OCI-LY3 (cell line): ENCODE data around the gene PRR9.
A peak's percentile ranks its signal among the peaks of the same experiment; 100 is the strongest.

Experiments
- H2AFZ ChIP-seq: fragments of 200-600, 300-600 bp; shearing (Covaris generic); 2 replicates; pipeline ENCODE4 v1.6.0; 2014; ENCODE audit warnings: antibody characterized with exemption, low read depth, low read length
- H3K27ac ChIP-seq: fragments of 200-600, 300-600 bp; sonication (generic); 2 replicates; pipeline ENCODE4 v1.5.1; 2014; ENCODE audit warnings: mild to moderate bottlenecking, low read length, moderate library complexity, mixed read lengths
- H3K27me3 ChIP-seq: fragments of 200-600, 300-600 bp; sonication (generic); 2 replicates; pipeline ENCODE4 v1.6.1; 2014; ENCODE audit warnings: low read depth, low read length, mixed read lengths
- H3K36me3 ChIP-seq: fragments of 200-600, 300-600 bp; sonication (generic); replicated peaks from 2 replicates; pipeline ENCODE3; 2014; ENCODE audit warnings: low read depth, low read length, mixed read lengths
- H3K4me1 ChIP-seq: fragments of 300-600, 200-600 bp; sonication (generic); 2 replicates; pipeline ENCODE4 v1.6.1; 2014; ENCODE audit warnings: low read length, mixed read lengths
- H3K4me2 ChIP-seq: fragments of 200-600, 300-600 bp; sonication (generic); 2 replicates; pipeline ENCODE4 v1.6.1; 2014; ENCODE audit warnings: low read length, mixed read lengths
- H3K4me3 ChIP-seq: fragments of 300-600, 200-600 bp; sonication (generic); 2 replicates; pipeline ENCODE4 v1.5.1; 2014; ENCODE audit warnings: antibody characterized with exemption, mild to moderate bottlenecking, low read length, moderate library complexity
- H3K79me2 ChIP-seq: fragments of 300-600, 200-600 bp; shearing (Covaris generic); 2 replicates; pipeline ENCODE4 v1.6.1; 2014; ENCODE audit warnings: mild to moderate bottlenecking, low read length, mixed read lengths
- H3K9ac ChIP-seq: fragments of 300-600, 200-600 bp; shearing (Covaris generic); 2 replicates; pipeline ENCODE4 v1.6.0; 2014; ENCODE audit warnings: mild to moderate bottlenecking, low read length, moderate library complexity
- H3K9me3 ChIP-seq: fragments of 200-600, 300-600 bp; shearing (Covaris generic); 2 replicates; pipeline ENCODE4 v1.6.1; 2014; ENCODE audit warnings: low read length, mixed read lengths; ENCODE audit not compliant: insufficient read depth
- H4K20me1 ChIP-seq: fragments of 200-600, 300-600 bp; sonication (generic); 2 replicates; pipeline ENCODE4 v1.6.1; 2016; ENCODE audit warnings: low read length, mixed read lengths; ENCODE audit not compliant: insufficient read depth
- CTCF ChIP-seq: fragments of 200-600, 300-600 bp; sonication (generic); IDR thresholded peaks from 2 replicates; pipeline ENCODE4 v1.5.1; 2014; ENCODE audit warnings: antibody characterized with exemption, low read length, low read depth
- EZH2phosphoT487 ChIP-seq: fragments of 200-600 bp; shearing (Covaris generic); IDR thresholded peaks from 2 replicates; pipeline ENCODE4 v1.6.1; 2018; ENCODE audit warnings: antibody characterized with exemption, mixed run types, low read depth

PRR9 gene

DNA sequence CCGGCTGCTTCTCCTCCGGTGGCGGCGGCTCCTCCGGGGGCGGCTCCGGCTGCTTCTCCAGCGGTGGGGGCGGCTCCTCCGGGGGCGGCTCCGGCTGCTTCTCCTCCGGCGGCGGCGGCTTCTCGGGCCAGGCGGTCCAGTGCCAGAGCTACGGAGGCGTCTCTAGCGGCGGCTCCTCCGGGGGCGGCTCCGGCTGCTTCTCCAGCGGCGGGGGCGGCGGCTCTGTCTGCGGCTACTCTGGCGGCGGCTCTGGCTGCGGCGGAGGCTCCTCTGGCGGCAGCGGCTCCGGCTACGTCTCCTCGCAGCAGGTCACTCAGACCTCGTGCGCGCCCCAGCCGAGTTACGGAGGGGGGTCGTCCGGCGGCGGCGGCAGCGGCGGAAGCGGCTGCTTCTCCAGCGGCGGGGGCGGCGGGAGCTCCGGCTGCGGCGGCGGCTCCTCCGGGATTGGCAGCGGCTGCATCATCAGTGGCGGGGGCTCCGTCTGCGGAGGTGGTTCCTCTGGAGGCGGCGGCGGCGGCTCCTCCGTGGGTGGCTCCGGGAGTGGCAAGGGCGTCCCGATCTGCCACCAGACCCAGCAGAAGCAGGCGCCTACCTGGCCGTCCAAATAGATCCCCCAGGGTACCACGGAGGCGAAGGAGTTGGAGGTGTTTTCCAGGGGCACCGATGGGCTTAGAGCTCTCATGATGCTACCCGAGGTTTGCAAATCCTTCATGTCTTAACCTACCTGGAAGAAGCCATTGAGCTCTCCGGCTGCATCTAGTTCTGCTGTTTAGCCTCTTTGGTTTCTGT lies 44.1 kb downstream of the PRR9 start:
- H2AFZ ChIP-seq = peak overlapping the region; percentile 52; the same call in 1 of the 2 replicates
- H3K36me3 ChIP-seq = peaks cover 11% of the 10 kb centered on the region
- no peaks in the 10 kb centered on the region for H4K20me1 ChIP-seq
- H3K4me2 ChIP-seq = peak overlapping the region; percentile 95
- H3K9me3 ChIP-seq = peaks cover 8% of the 10 kb centered on the region
- H3K9ac ChIP-seq = peak overlapping the region; percentile 75
- peak overlapping the region; percentile 93 for H3K27ac ChIP-seq
- H3K4me3 ChIP-seq = peak overlapping the region; percentile 75
- peaks cover 36% of the 10 kb centered on the region for H3K4me1 ChIP-seq
- peaks cover 23% of the 10 kb centered on the region for H3K79me2 ChIP-seq
- no peak for TF ChIP-seq CTCF
- TF ChIP-seq EZH2phosphoT487 = no peak
- H3K27me3 ChIP-seq = no peaks in the 10 kb centered on the region

GRCh38 chr1:153262070-153262366 lies 44.6 kb downstream of the PRR9 start:
- peak overlapping the region; percentile 75 for H3K9ac ChIP-seq
- no peaks in the 10 kb centered on the region for H4K20me1 ChIP-seq
- peaks cover 8% of the 10 kb centered on the region for H3K9me3 ChIP-seq
- H3K79me2 ChIP-seq = peaks cover 23% of the 10 kb centered on the region
- no peaks in the 10 kb centered on the region for H3K27me3 ChIP-seq
- H2AFZ ChIP-seq = peak overlapping the region; percentile 52; the same call in 1 of the 2 replicates
- peaks cover 11% of the 10 kb centered on the region for H3K36me3 ChIP-seq
- peak overlapping the region; percentile 75 for H3K4me3 ChIP-seq
- H3K27ac ChIP-seq = peak overlapping the region; percentile 93
- peak overlapping the region; percentile 95 for H3K4me2 ChIP-seq
- peaks cover 36% of the 10 kb centered on the region for H3K4me1 ChIP-seq
- TF ChIP-seq CTCF (no peak; the same call in 1 of the 2 replicates), EZH2phosphoT487 (no peak)

GRCh38 chr1:153262462-153263157 lies 45.2 kb downstream of the PRR9 start:
- no peaks in the 10 kb centered on the region for H4K20me1 ChIP-seq
- H3K79me2 ChIP-seq = peaks cover 23% of the 10 kb centered on the region
- H3K9ac ChIP-seq = peak overlapping the region; percentile 75
- peak overlapping the region; percentile 95 for H3K4me2 ChIP-seq
- peak overlapping the region; percentile 52; the same call in 1 of the 2 replicates for H2AFZ ChIP-seq
- TF ChIP-seq CTCF (no peak; the same call in 1 of the 2 replicates), EZH2phosphoT487 (no peak)
- peaks cover 8% of the 10 kb centered on the region for H3K9me3 ChIP-seq
- peaks cover 36% of the 10 kb centered on the region for H3K4me1 ChIP-seq
- H3K4me3 ChIP-seq = peak overlapping the region; percentile 75
- no peaks in the 10 kb centered on the region for H3K27me3 ChIP-seq
- H3K27ac ChIP-seq = peak overlapping the region; percentile 93
- H3K36me3 ChIP-seq = peaks cover 11% of the 10 kb centered on the region

DNA sequence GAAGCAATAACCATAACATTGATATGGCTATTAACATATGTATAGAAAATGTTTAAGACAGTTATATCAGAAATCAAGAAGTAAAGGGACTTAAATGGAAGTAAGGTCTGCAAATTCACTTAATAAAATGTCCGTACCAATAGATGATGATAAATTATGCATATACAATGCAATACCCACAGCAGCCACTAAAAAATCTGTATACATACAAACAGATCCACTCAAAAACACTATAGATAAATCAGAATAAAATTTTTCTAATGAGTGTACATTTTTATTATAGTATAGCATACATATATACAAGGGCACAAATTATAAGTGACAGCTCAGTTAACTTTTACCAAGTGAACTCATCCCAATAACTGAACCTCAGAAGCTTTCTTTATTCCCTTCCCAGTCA lies 48.1 kb downstream of the PRR9 start:
- peaks cover 8% of the 10 kb centered on the region for H3K9me3 ChIP-seq
- H3K36me3 ChIP-seq = peaks cover 11% of the 10 kb centered on the region
- H3K9ac ChIP-seq = no peak overlapping the region
- no peaks in the 10 kb centered on the region for H4K20me1 ChIP-seq
- peaks cover 27% of the 10 kb centered on the region for H3K4me1 ChIP-seq
- no peaks in the 10 kb centered on the region for H3K27me3 ChIP-seq
- peaks cover 16% of the 10 kb centered on the region for H3K79me2 ChIP-seq
- H3K4me2 ChIP-seq = no peak overlapping the region
- no peak overlapping the region for H2AFZ ChIP-seq
- TF ChIP-seq CTCF = no peak
- TF ChIP-seq EZH2phosphoT487 = no peak
- no peak overlapping the region for H3K4me3 ChIP-seq
- H3K27ac ChIP-seq = no peak overlapping the region
